Gastrocnemius medialis (tissue), 4 donors: Measurements from ENCODE around the gene FMOD. TPM values are rescaled to one million over a fixed set of nuclear protein-coding genes. Genes with fewer than 3 reads are reported as not detected.

Source experiments
- ATAC-seq, 2 donors: fragments of 150-250 bp; one replicate each; pipeline ENCODE4 v1.9.1; 2016
- DNase-seq, 2 donors: peaks; one replicate each; pipeline ENCODE4 v3.0.0-alpha.2; 2019
- H3K27ac ChIP-seq, 4 donors: fragments of 200-600 bp; sonication (generic); 1 replicate in 1 of 4; 2 replicates in 3 of 4; pipeline ENCODE4 v1.5.1; 2016 to 2018; ENCODE audit warnings: mild to moderate bottlenecking in 2 of 4, moderate library complexity in 1 of 4
- H3K27me3 ChIP-seq, 3 donors: fragments of 200-600 bp; sonication (generic) in 2 of 3; 1 replicate in 1 of 3; 2 replicates in 2 of 3; pipeline versions ENCODE4 v1.5.1 to v1.6.0; 2016 to 2019; ENCODE audit warnings: mild to moderate bottlenecking in 1 of 3, moderate library complexity in 1 of 3
- H3K36me3 ChIP-seq, 2 donors: fragments of 200-600 bp; sonication (generic) in 1 of 2; one replicate each; pipeline ENCODE4 v1.5.1; 2017 to 2018
- H3K4me1 ChIP-seq, 2 donors: fragments of 200-600 bp; sonication (generic) in 1 of 2; one replicate each; pipeline ENCODE4 v1.5.1; 2016 to 2017; ENCODE audit warnings: mild to moderate bottlenecking in 2 of 2
- H3K4me3 ChIP-seq, 4 donors: fragments of 200-600 bp; sonication (generic) in 3 of 4; 1 replicate in 1 of 4; 2 replicates in 3 of 4; pipeline ENCODE4 v1.5.1; 2016 to 2019; ENCODE audit warnings: mild to moderate bottlenecking in 2 of 4
- H3K9me3 ChIP-seq, 3 donors: fragments of 200-600 bp; sonication (generic) in 2 of 3; 1 replicate in 1 of 3; 2 replicates in 2 of 3; pipeline ENCODE4 v1.5.1; 2016 to 2019
- POLR2A ChIP-seq, 2 donors: fragments of 450-650 bp; IDR thresholded peaks; one replicate each; pipeline ENCODE4 v1.6.1; 2017; ENCODE audit warnings: antibody characterized with exemption in 2 of 2, mild to moderate bottlenecking in 2 of 2, moderate library complexity in 2 of 2
- in situ Hi-C, 4 donors: fragments of 200-750 bp; cut with MboI; loops; one replicate each; pipeline versions ENCODE4 v1.15.0 to v1.8.0; 2017; ENCODE audit warnings: low sequenced_read_pairs in 4 of 4
- intact Hi-C: fragments of 100-400 bp; cut with DNase I; formaldehyde crosslinking; loops from one replicate; pipeline ENCODE4 v1.15.1; 2023; ENCODE audit warnings: low total_unique reads
- total RNA-seq, 4 donors: library from RNA; depleted of rRNA; stranded (reverse); fragments of >200 nt; gene quantifications; one replicate each; pipeline versions ENCODE4 v1.1.0 to v1.2.3, GENCODE V29; 2016
- TF ChIP-seq, protein P1 (sequence below), 5 experiments: fragments of 450-650 bp in 3 of 5; fragments of 200-600 bp in 2 of 5; sonication (generic) in 2 of 5; IDR thresholded peaks in 4 of 5; conservative IDR thresholded peaks in 1 of 5; 1 replicate in 4 of 5; 2 replicates in 1 of 5; pipeline ENCODE4 v1.5.1; 2016 to 2019; ENCODE audit warnings: antibody characterized with exemption in 5 of 5, mild to moderate bottlenecking in 3 of 5, moderate library complexity in 3 of 5

Gene FMOD
- total RNA-seq, 4 donors from 2014 or later: 6.3 to 15.8 (median 7.8) TPM

DNA sequence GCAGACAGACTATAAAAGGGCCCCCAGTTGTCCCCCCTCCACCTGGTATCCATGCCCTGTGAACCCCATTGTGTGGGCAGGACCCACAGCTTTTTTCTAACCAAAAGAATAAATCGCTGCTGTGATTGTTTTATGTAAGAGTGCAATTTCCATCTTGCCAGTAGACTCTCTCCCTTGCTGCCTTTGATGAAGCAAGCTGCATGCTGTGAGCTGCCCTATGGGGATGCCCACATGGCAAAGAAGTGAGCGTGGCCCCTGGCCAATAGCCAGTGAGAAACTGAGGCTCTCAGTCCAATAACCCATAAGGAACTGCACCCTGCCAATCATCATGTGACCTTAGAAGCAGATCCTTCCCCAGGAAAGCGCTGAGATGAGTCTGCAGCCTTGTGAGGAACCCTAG, 37.8 kb upstream of the FMOD start:
- TF ChIP-seq POLR2A (IDR thresholded peaks at IDR 0.05): no peak
- TF ChIP-seq, protein P1, sequence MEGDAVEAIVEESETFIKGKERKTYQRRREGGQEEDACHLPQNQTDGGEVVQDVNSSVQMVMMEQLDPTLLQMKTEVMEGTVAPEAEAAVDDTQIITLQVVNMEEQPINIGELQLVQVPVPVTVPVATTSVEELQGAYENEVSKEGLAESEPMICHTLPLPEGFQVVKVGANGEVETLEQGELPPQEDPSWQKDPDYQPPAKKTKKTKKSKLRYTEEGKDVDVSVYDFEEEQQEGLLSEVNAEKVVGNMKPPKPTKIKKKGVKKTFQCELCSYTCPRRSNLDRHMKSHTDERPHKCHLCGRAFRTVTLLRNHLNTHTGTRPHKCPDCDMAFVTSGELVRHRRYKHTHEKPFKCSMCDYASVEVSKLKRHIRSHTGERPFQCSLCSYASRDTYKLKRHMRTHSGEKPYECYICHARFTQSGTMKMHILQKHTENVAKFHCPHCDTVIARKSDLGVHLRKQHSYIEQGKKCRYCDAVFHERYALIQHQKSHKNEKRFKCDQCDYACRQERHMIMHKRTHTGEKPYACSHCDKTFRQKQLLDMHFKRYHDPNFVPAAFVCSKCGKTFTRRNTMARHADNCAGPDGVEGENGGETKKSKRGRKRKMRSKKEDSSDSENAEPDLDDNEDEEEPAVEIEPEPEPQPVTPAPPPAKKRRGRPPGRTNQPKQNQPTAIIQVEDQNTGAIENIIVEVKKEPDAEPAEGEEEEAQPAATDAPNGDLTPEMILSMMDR (IDR thresholded peaks at IDR 0.05 in 4 of 5, conservative IDR thresholded peaks at IDR 0.05 in 1 of 5): no peak
- intact Hi-C loops: no loop called here

DNA sequence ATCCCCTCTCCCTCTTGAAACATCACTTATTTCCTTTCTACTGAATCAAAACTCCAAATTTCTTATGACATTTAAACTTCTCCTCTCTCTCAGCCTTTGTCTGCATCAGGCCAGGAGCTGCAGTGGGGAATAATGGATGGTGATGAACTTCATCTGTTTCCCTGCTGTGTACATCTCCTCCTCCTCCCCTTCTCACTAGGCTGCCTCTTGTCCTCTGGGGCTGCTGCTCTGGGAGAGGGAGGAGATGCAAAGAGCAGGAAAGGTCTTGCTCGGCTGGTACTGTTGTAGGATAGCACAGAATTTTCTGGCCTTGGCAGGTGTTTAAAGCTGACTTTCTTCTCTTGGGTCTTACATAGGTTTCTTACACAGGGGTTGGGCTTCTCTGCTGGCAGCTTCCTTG, 31.1 kb upstream of the FMOD start:
- Histone ChIP-seq H3K4me3 (no peak overlapping the region), H3K27me3 (no peaks in the 10 kb centered on the region), H3K9me3 (no peaks in the 10 kb centered on the region), H3K36me3 (no peaks in the 10 kb centered on the region), H3K27ac (no peak overlapping the region), H3K4me1 (no peaks in the 10 kb centered on the region)
- ATAC-seq (no peak), DNase-seq (no peak)
- no peak for TF ChIP-seq POLR2A (IDR thresholded peaks at IDR 0.05)
- TF ChIP-seq, protein P1 (IDR thresholded peaks at IDR 0.05 in 4 of 5, conservative IDR thresholded peaks at IDR 0.05 in 1 of 5): no peak
- in situ Hi-C loops (no loop called here), intact Hi-C loops (no loop called here)

More for the DNA sequence above, 37.8 kb upstream of the FMOD start:
- Histone ChIP-seq H3K4me1 (no peaks in the 10 kb centered on the region), H3K9me3 (no peaks in the 10 kb centered on the region), H3K27me3 (peaks cover 0 to 4% (median 0%) of the 10 kb centered on the region in 3 donors), H3K36me3 (no peaks in the 10 kb centered on the region), H3K27ac (no peak overlapping the region), H3K4me3 (no peak overlapping the region)
- in situ Hi-C loops: no loop called here
- no peak for DNase-seq
- ATAC-seq: no peak

DNA sequence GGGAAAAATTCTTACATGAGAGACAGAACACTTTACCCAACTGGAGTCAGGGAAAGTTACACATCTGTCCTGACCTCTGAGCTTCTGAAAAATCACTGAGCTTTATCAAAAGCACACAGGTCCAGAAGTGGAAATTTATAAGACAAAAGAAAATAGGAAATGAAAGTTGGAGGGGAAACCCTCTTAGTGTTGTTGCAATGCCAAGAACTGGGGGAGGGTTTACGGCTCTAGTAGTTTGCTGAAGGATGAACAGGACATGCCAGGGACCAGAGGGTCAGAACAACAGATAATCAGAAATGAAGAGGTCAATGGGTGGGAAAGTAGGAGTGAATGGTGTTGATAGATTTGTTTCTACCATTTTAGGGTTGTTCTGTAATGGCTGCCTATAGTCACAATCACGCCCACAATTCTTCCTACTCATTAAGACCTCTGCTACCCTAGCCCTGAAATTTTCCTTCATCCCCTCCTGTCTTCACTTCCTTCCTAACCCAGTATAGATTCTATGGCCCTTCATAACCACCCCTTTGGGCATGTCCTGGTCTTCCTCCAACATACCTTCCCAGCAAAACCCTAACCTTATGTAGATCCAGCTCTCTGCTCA, 30.3 kb upstream of the FMOD start:
- no peak for TF ChIP-seq POLR2A (IDR thresholded peaks at IDR 0.05)
- TF ChIP-seq, protein P1 (IDR thresholded peaks at IDR 0.05 in 4 of 5, conservative IDR thresholded peaks at IDR 0.05 in 1 of 5): no peak
- Histone ChIP-seq H3K27ac (no peak overlapping the region), H3K27me3 (no peaks in the 10 kb centered on the region), H3K9me3 (no peaks in the 10 kb centered on the region), H3K36me3 (no peaks in the 10 kb centered on the region), H3K4me3 (no peak overlapping the region), H3K4me1 (no peaks in the 10 kb centered on the region)
- ATAC-seq (no peak), DNase-seq (no peak)
- intact Hi-C loops (no loop called here), in situ Hi-C loops (no loop called here)

DNA sequence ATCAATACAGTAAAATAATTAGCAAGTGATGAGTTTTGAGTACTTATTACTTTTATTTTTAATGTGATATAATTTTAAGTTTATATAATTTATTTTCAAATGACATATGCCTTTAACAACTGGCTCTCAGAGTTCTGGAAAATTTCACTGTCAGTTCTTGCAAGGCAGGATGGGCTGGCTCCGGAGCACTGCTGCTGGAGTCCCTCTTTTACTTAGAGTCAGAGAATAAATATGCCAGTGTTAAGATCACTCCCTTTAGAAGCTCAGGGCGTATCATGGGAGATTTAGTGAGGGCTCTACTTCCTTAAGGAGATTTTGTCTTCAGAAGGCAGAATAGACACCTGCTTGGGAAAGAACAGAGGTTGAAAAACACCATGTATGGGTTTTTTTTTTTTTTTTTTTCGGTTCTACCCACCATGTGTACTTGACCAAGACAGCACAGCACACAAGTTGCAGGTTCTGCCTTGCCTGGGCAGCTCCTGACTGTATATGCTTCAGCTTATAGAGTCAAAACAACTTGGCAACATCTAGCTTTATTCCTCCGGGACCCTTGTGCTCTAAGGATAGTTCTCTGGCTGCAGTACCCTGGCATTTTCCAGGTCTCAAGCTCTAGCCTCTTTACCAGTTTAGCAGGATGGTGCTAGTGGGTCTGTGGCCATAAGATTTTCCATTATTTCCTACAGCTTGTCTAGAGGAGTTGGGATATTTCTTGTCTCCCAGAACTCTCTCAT, 29.7 kb upstream of the FMOD start:
- DNase-seq: no peak
- no peak overlapping the region for H3K4me3 ChIP-seq
- no peak overlapping the region for H3K27ac ChIP-seq
- H3K27me3 ChIP-seq: no peaks in the 10 kb centered on the region
- no peak for TF ChIP-seq POLR2A (IDR thresholded peaks at IDR 0.05)
- TF ChIP-seq, protein P1 (IDR thresholded peaks at IDR 0.05 in 4 of 5, conservative IDR thresholded peaks at IDR 0.05 in 1 of 5): no peak
- H3K36me3 ChIP-seq: no peaks in the 10 kb centered on the region
- intact Hi-C loops (no loop called here), in situ Hi-C loops (no loop called here)
- no peak for ATAC-seq
- H3K4me1 ChIP-seq: no peaks in the 10 kb centered on the region
- no peaks in the 10 kb centered on the region for H3K9me3 ChIP-seq
